ENCODE measurements around the gene MED15.
"Not testable (repeated sequence)": the region's sequence is repeated elsewhere in the genome, so short reads cannot be mapped to it uniquely, and the experiment has no call there.

MED15 gene

GRCh38 chr22:20606041-20606783, 98.8 kb downstream of the MED15 start:
- Mint-ChIP-seq H3K36me3 (no peaks in the 10 kb centered on the region), H3K4me3 (no peak overlapping the region), H3K9me3 (ENCODE audit: low read depth) (no peaks in the 10 kb centered on the region), H3K27ac (no peak overlapping the region), H3K27me3 (no peaks in the 10 kb centered on the region), H3K4me1 (ENCODE audit: low read depth) (peaks cover 10% of the 10 kb centered on the region)

- no peak overlapping the region for H3K4me3 Mint-ChIP-seq
- no peaks in the 10 kb centered on the region for H3K9me3 Mint-ChIP-seq (ENCODE audit: low read depth)
- no peaks in the 10 kb centered on the region for H3K36me3 Mint-ChIP-seq
- H3K27ac Mint-ChIP-seq: no peak overlapping the region
- H3K27me3 Mint-ChIP-seq: no peaks in the 10 kb centered on the region
- peaks cover 15% of the 10 kb centered on the region for H3K4me1 Mint-ChIP-seq (ENCODE audit: low read depth)
These were observed 99.3 kb downstream of the MED15 start for GRCh38 chr22:20606784-20607128.

- H3K4me3 Mint-ChIP-seq: no peak overlapping the region
- no peaks in the 10 kb centered on the region for H3K36me3 Mint-ChIP-seq
- no peak overlapping the region for H3K27ac Mint-ChIP-seq
- H3K4me1 Mint-ChIP-seq (ENCODE audit: low read depth): peaks cover 17% of the 10 kb centered on the region
- no peaks in the 10 kb centered on the region for H3K9me3 Mint-ChIP-seq (ENCODE audit: low read depth)
- H3K27me3 Mint-ChIP-seq: no peaks in the 10 kb centered on the region
These were observed 99.9 kb downstream of the MED15 start for GRCh38 chr22:20607157-20607907.

- Mint-ChIP-seq H3K4me1 (ENCODE audit: low read depth) (peaks cover 16% of the 10 kb centered on the region), H3K4me3 (no peak overlapping the region), H3K27ac (no peak overlapping the region), H3K36me3 (no peaks in the 10 kb centered on the region), H3K9me3 (ENCODE audit: low read depth) (no peaks in the 10 kb centered on the region), H3K27me3 (no peaks in the 10 kb centered on the region)
These were observed 102.9 kb downstream of the MED15 start for GRCh38 chr22:20610243-20610686.

GRCh38 chr22:20610757-20611156, 103.3 kb downstream of the MED15 start:
- no peak overlapping the region for H3K4me3 Mint-ChIP-seq
- no peaks in the 10 kb centered on the region for H3K9me3 Mint-ChIP-seq (ENCODE audit: low read depth)
- H3K36me3 Mint-ChIP-seq: no peaks in the 10 kb centered on the region
- no peaks in the 10 kb centered on the region for H3K27me3 Mint-ChIP-seq
- H3K27ac Mint-ChIP-seq: no peak overlapping the region
- H3K4me1 Mint-ChIP-seq (ENCODE audit: low read depth): peaks cover 16% of the 10 kb centered on the region

GRCh38 chr22:20611418-20611817, 104.0 kb downstream of the MED15 start:
- no peaks in the 10 kb centered on the region for H3K9me3 Mint-ChIP-seq (ENCODE audit: low read depth)
- H3K4me3 Mint-ChIP-seq: no peak overlapping the region
- H3K4me1 Mint-ChIP-seq (ENCODE audit: low read depth): peaks cover 13% of the 10 kb centered on the region
- H3K27ac Mint-ChIP-seq: no peak overlapping the region
- H3K27me3 Mint-ChIP-seq: no peaks in the 10 kb centered on the region
- H3K36me3 Mint-ChIP-seq: no peaks in the 10 kb centered on the region

GRCh38 chr22:20613301-20613700, 105.9 kb downstream of the MED15 start:
- Mint-ChIP-seq H3K27me3 (no peaks in the 10 kb centered on the region), H3K4me1 (ENCODE audit: low read depth) (peaks cover 10% of the 10 kb centered on the region), H3K36me3 (no peaks in the 10 kb centered on the region), H3K4me3 (no peak overlapping the region), H3K9me3 (ENCODE audit: low read depth) (no peaks in the 10 kb centered on the region), H3K27ac (no peak overlapping the region)

GRCh38 chr22:20615021-20615420, 107.6 kb downstream of the MED15 start:
- Mint-ChIP-seq H3K27ac (no peak overlapping the region), H3K4me1 (ENCODE audit: low read depth) (peaks cover 10% of the 10 kb centered on the region), H3K4me3 (no peak overlapping the region), H3K27me3 (no peaks in the 10 kb centered on the region), H3K9me3 (ENCODE audit: low read depth) (no peaks in the 10 kb centered on the region), H3K36me3 (no peaks in the 10 kb centered on the region)

GRCh38 chr22:20615533-20616450, 108.4 kb downstream of the MED15 start:
- H3K27me3 Mint-ChIP-seq: no peaks in the 10 kb centered on the region
- H3K36me3 Mint-ChIP-seq: no peaks in the 10 kb centered on the region
- H3K4me1 Mint-ChIP-seq (ENCODE audit: low read depth): peaks cover 8% of the 10 kb centered on the region
- no peak overlapping the region for H3K4me3 Mint-ChIP-seq
- H3K9me3 Mint-ChIP-seq (ENCODE audit: low read depth): no peaks in the 10 kb centered on the region
- H3K27ac Mint-ChIP-seq: no peak overlapping the region

- H3K4me3 Mint-ChIP-seq: no peak overlapping the region
- H3K9me3 Mint-ChIP-seq (ENCODE audit: low read depth): no peaks in the 10 kb centered on the region
- H3K27ac Mint-ChIP-seq: no peak overlapping the region
- no peaks in the 10 kb centered on the region for H3K27me3 Mint-ChIP-seq
- H3K4me1 Mint-ChIP-seq (ENCODE audit: low read depth): peaks cover 4% of the 10 kb centered on the region
- no peaks in the 10 kb centered on the region for H3K36me3 Mint-ChIP-seq
These were observed 109.1 kb downstream of the MED15 start for GRCh38 chr22:20616451-20617043.

GRCh38 chr22:20618488-20618887, 111.1 kb downstream of the MED15 start:
- Mint-ChIP-seq H3K27me3 (no peaks in the 10 kb centered on the region), H3K9me3 (ENCODE audit: low read depth) (no peaks in the 10 kb centered on the region), H3K4me3 (no peak overlapping the region), H3K27ac (no peak overlapping the region), H3K36me3 (no peaks in the 10 kb centered on the region), H3K4me1 (ENCODE audit: low read depth) (no peaks in the 10 kb centered on the region)

GRCh38 chr22:20619045-20619892, 111.9 kb downstream of the MED15 start:
- Mint-ChIP-seq H3K27me3 (no peaks in the 10 kb centered on the region), H3K27ac (no peak overlapping the region), H3K36me3 (no peaks in the 10 kb centered on the region), H3K9me3 (ENCODE audit: low read depth) (no peaks in the 10 kb centered on the region), H3K4me3 (no peak overlapping the region), H3K4me1 (ENCODE audit: low read depth) (peaks cover 2% of the 10 kb centered on the region)

GRCh38 chr22:20619893-20620194, 112.4 kb downstream of the MED15 start:
- not testable (repeated sequence) for H3K27me3 Mint-ChIP-seq; H3K27ac Mint-ChIP-seq; H3K4me1 Mint-ChIP-seq (ENCODE audit: low read depth); H3K36me3 Mint-ChIP-seq; H3K4me3 Mint-ChIP-seq; H3K9me3 Mint-ChIP-seq (ENCODE audit: low read depth)

- peaks cover 5% of the 10 kb centered on the region for H3K4me1 Mint-ChIP-seq (ENCODE audit: low read depth)
- H3K36me3 Mint-ChIP-seq: no peaks in the 10 kb centered on the region
- H3K27ac Mint-ChIP-seq: no peak overlapping the region
- no peak overlapping the region for H3K4me3 Mint-ChIP-seq
- H3K27me3 Mint-ChIP-seq: no peaks in the 10 kb centered on the region
- H3K9me3 Mint-ChIP-seq (ENCODE audit: low read depth): no peaks in the 10 kb centered on the region
These were observed 113.8 kb downstream of the MED15 start for GRCh38 chr22:20621162-20621561.
